ENCODE results near the gene MBTD1. TPM values are rescaled to one million over a fixed set of nuclear protein-coding genes. Genes with fewer than 3 reads are reported as not detected.

MBTD1 gene
- total and polyA plus RNA-seq, 9 of the 15 experiments (the other 6 are each of a cell fraction or from before 2014, with no cell fraction given) = 2.1 to 26.3 (median 13.3) TPM

DNA sequence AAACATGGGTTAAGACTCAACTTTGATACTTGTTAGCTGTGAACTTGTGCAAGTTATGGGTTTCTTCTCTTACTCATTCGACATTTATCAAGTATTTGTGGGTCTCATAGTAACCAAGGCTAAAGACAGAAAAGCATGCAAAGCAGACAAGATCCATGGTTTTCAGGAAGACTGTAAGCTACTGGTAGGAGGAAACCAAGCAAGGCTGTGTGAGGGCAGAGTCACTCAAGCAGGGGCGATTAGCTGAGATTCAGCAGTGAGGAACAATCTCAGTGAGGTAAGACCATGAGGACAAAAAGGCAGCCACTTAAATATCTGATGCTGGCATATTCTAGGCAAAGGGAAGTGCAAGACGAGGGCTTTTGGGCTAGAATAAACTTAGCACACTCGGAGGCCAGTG lies 29.5 kb downstream of the MBTD1 start (continued):
- no peak for TF ChIP-seq HCFC1 (IDR thresholded peaks at IDR 0.05; ENCODE audit: low read depth, low read length)
- TF ChIP-seq, protein P1, sequence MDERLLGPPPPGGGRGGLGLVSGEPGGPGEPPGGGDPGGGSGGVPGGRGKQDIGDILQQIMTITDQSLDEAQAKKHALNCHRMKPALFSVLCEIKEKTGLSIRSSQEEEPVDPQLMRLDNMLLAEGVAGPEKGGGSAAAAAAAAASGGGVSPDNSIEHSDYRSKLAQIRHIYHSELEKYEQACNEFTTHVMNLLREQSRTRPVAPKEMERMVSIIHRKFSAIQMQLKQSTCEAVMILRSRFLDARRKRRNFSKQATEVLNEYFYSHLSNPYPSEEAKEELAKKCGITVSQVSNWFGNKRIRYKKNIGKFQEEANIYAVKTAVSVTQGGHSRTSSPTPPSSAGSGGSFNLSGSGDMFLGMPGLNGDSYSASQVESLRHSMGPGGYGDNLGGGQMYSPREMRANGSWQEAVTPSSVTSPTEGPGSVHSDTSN (CRISPR knock-in tag; IDR thresholded peaks at IDR 0.05; ENCODE audit: low read depth) = no peak
- TF ChIP-seq, protein P1 (tag; conservative IDR thresholded peaks at IDR 0.05; ENCODE audit: low read depth) = no peak
- no peak for TF ChIP-seq ZC3H8 (IDR thresholded peaks at IDR 0.05)
- no peak for TF ChIP-seq SRF (CRISPR knock-in tag; IDR thresholded peaks at IDR 0.05)

DNA sequence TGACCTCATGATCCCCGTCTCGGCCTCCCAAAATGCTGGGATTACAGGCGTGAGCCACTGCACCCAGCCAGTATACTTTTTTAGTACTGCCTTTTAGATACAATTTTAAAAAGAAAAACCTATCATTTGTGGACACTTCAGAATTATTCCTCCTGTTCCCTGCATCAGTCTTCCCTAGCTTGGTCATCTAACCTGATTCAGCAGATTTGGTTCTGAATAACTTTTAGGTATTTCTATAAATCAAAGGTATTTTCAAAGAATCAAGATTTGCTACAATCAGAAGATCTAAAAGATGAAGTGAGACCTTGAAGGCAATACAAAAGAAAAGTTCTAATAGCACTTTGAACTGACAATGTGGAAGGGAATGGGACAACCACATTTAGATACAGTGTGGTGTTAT lies 30.0 kb downstream of the MBTD1 start:
- FAIRE-seq (no peak), DNase-seq (ENCODE audit: extremely low read depth in 1 of 4, low spot score in 3 of 4) (no peak), ATAC-seq (no peak; the same call in 2 of the 3 replicates)
- Histone ChIP-seq H3K27me3 (ENCODE audit: control insufficient read depth in 2 of 2, insufficient read depth in 2 of 2, low read length in 2 of 2) (no peaks in the 10 kb centered on the region), H4K20me1 (replicated peaks; ENCODE audit: control insufficient read depth, insufficient read depth, low read length) (no peaks in the 10 kb centered on the region), H3K27ac (ENCODE audit: extremely low read depth, low read depth, low read length) (no peak overlapping the region), H3K9me1 (ENCODE audit: control insufficient read depth, insufficient read depth, low read length) (peaks cover 2% of the 10 kb centered on the region), H3K9me3 (replicated peaks; ENCODE audit: control insufficient read depth, insufficient read depth, low read depth, low read length) (no peaks in the 10 kb centered on the region), H3K4me1 (replicated peaks in 1 of 2; ENCODE audit: control insufficient read depth in 2 of 2, insufficient read depth in 2 of 2, low read length in 2 of 2) (no peaks in the 10 kb centered on the region; a peak in 1 of 5 replicates), H3K36me3 (ENCODE audit: control insufficient read depth, insufficient read depth, low read length) (peaks cover 2% of the 10 kb centered on the region; the same call in 2 of the 3 replicates), H3K9ac (ENCODE audit: insufficient read depth in 1 of 2, low read depth in 2 of 2, low read length in 2 of 2) (no peak overlapping the region), H3K79me2 (ENCODE audit: control insufficient read depth, insufficient read depth, low read length) (peaks cover 53% of the 10 kb centered on the region), H2AFZ (ENCODE audit: low read depth, low read length) (no peak overlapping the region), H3K4me3 (no peak overlapping the region), H3K4me2 (ENCODE audit: insufficient read depth, low read length) (no peak overlapping the region)
- intact Hi-C loops (cut with micrococcal nuclease) (no loop called here), in situ Hi-C loops (cut with MboI) (no loop called here)
- BruUV-seq (replicated peaks) = no TSS peak
- 94% methylated on average over 3 of the region's 3 CpGs for WGBS (ENCODE audit: insufficient coverage, low coverage, missing lambda C conversion rate)
- POLR2A ChIA-PET = interaction anchor here (0.6 to 1.2 kb wide), 3 partner anchors 9 to 112 kb away, joined by 3 to 4 read pairs (median 4); no protein-coding TSS in a partner anchor
- CTCF ChIA-PET (ENCODE audit: low intra/inter-chr PET ratio) = no interaction called here
- TF ChIP-seq, protein P2, sequence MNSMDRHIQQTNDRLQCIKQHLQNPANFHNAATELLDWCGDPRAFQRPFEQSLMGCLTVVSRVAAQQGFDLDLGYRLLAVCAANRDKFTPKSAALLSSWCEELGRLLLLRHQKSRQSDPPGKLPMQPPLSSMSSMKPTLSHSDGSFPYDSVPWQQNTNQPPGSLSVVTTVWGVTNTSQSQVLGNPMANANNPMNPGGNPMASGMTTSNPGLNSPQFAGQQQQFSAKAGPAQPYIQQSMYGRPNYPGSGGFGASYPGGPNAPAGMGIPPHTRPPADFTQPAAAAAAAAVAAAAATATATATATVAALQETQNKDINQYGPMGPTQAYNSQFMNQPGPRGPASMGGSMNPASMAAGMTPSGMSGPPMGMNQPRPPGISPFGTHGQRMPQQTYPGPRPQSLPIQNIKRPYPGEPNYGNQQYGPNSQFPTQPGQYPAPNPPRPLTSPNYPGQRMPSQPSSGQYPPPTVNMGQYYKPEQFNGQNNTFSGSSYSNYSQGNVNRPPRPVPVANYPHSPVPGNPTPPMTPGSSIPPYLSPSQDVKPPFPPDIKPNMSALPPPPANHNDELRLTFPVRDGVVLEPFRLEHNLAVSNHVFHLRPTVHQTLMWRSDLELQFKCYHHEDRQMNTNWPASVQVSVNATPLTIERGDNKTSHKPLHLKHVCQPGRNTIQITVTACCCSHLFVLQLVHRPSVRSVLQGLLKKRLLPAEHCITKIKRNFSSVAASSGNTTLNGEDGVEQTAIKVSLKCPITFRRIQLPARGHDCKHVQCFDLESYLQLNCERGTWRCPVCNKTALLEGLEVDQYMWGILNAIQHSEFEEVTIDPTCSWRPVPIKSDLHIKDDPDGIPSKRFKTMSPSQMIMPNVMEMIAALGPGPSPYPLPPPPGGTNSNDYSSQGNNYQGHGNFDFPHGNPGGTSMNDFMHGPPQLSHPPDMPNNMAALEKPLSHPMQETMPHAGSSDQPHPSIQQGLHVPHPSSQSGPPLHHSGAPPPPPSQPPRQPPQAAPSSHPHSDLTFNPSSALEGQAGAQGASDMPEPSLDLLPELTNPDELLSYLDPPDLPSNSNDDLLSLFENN (IDR thresholded peaks at IDR 0.05; ENCODE audit: low read depth in 2 of 2, low read length in 2 of 2) = no peak
- no peak for TF ChIP-seq CCNT2 (IDR thresholded peaks at IDR 0.05; ENCODE audit: borderline replicate concordance, extremely low read depth, insufficient read length, low read depth, low read length)
- 0 out of 2 replicates have a peak, but pooled peaks have one; percentile 11 for TF ChIP-seq MAFF (IDR thresholded peaks at IDR 0.05; ENCODE audit: low read length)
- TF ChIP-seq COPS2 (conservative IDR thresholded peaks at IDR 0.05) = no peak
- TF ChIP-seq C11orf30 (IDR thresholded peaks at IDR 0.05; ENCODE audit: low read depth) = peak; percentile 50
- no peak for TF ChIP-seq HDAC1 (IDR thresholded peaks at IDR 0.05)
- peak; percentile 69 for TF ChIP-seq ZNF316 (IDR thresholded peaks at IDR 0.05)
- TF ChIP-seq, protein P3, sequence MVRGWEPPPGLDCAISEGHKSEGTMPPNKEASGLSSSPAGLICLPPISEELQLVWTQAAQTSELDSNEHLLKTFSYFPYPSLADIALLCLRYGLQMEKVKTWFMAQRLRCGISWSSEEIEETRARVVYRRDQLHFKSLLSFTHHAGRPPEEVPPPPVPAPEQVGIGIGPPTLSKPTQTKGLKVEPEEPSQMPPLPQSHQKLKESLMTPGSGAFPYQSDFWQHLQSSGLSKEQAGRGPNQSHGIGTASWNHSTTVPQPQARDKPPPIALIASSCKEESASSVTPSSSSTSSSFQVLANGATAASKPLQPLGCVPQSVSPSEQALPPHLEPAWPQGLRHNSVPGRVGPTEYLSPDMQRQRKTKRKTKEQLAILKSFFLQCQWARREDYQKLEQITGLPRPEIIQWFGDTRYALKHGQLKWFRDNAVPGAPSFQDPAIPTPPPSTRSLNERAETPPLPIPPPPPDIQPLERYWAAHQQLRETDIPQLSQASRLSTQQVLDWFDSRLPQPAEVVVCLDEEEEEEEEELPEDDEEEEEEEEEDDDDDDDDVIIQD (CRISPR knock-in tag; IDR thresholded peaks at IDR 0.05) = no peak
- no peak for TF ChIP-seq MAFK (IDR thresholded peaks at IDR 0.05; ENCODE audit: low read length)
- no peak for TF ChIP-seq CBFB (CRISPR knock-in tag; IDR thresholded peaks at IDR 0.05)
